Kasumi-1 (cell line): ENCODE data around the gene PCDHGA2.
"Not testable (repeated sequence)": the region's sequence is repeated elsewhere in the genome, so short reads cannot be mapped to it uniquely, and the experiment has no call there.

ENCODE experiments used
- DNase-seq, 2 experiments: peaks; one replicate each; lab custom pipeline; 2025; lab: John Stamatoyannopoulos, UW

Gene PCDHGA2

DNA sequence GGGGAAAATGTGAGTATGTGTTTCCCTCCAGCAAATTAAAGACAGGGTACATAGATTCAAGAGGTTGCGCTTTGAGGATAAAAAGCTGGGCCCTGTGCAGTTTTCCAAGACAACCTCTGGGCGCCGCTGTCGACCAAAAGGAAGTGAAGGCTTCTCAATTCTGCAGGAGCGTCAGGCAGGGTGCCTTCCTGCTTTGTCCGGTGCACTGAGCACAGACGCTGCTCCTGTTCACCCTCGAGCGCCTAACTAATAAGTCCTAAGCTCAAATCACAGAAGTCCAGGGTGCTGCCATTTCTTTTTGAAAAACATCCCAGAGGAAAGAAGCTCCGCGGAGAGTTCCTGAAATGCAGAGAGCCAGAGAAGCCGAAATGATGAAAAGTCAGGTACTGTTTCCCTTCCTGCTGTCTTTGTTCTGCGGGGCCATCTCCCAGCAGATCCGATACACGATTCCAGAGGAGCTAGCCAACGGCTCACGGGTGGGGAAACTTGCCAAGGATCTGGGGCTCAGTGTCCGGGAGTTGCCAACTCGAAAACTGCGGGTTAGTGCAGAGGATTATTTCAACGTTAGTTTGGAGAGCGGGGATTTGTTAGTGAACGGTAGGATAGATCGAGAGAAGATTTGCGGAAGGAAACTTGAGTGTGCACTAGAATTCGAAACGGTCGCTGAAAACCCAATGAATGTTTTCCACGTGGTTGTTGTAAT lies 11.5 kb downstream of the PCDHGA2 start, which contains the start of gene PCDHGB1:
Gene PCDHGB1, plus strand, starts transcription at position 183 of the 703 bp plus-strand sequence. Its CDS starts 162 bp downstream, at position 345.
- DNase-seq: no peak

GRCh38 chr5:141351591-141351990 lies 13.0 kb downstream of the PCDHGA2 start:
- no peak for DNase-seq

- no peak for DNase-seq
Observed at GRCh38 chr5:141354900-141355469, 16.4 kb downstream of the PCDHGA2 start, which contains the start of gene PCDHGA4. TSS of gene PCDHGA4 (plus strand) at chr5:141355021. CDS start at chr5:141355108, 87 bp downstream.

GRCh38 chr5:141355641-141356040 lies 17.1 kb downstream of the PCDHGA2 start:
- DNase-seq: no peak

DNA sequence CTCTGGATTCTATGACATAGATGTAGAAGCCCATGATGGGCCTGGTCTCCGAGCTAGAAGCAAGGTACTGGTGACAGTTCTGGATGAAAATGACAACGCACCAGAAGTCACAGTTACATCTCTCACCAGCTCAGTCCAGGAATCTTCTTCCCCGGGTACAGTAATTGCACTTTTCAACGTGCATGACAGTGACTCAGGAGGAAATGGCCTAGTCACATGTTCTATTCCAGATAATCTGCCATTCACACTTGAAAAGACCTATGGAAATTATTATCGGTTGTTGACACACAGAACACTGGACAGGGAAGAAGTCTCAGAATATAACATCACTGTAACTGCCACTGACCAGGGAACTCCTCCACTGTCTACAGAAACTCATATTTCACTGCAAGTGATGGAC lies 17.6 kb downstream of the PCDHGA2 start:
- no peak for DNase-seq

GRCh38 chr5:141356950-141357349 lies 18.4 kb downstream of the PCDHGA2 start:
- DNase-seq: no peak

- DNase-seq: no peak
Observed at GRCh38 chr5:141359790-141360426, 21.3 kb downstream of the PCDHGA2 start, which contains the start of gene PCDHGB2. TSS of gene PCDHGB2 (plus strand) at chr5:141359994. CDS start at chr5:141360136, 142 bp downstream.

- no peak for DNase-seq
Observed at GRCh38 chr5:141360685-141361084, 22.1 kb downstream of the PCDHGA2 start.

DNA sequence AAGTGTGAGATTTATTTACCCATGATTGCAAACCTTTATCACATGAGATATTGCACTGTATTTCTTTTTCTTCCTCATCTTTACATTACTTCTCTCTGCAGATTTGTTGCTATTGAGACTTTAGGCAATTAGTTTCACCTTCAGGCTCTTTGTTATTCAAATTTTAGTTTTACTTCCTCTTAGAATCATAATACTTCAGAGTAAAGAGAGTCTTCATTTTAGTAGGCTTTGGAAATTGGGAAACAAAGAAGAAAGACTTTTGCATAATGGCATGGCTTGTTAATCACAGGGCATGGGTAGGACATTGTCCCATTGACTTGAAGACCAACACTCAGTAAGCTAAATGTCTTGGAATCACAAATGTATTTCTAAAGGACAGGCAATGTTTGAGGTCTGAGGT lies 24.2 kb downstream of the PCDHGA2 start:
- DNase-seq: no peak

DNA sequence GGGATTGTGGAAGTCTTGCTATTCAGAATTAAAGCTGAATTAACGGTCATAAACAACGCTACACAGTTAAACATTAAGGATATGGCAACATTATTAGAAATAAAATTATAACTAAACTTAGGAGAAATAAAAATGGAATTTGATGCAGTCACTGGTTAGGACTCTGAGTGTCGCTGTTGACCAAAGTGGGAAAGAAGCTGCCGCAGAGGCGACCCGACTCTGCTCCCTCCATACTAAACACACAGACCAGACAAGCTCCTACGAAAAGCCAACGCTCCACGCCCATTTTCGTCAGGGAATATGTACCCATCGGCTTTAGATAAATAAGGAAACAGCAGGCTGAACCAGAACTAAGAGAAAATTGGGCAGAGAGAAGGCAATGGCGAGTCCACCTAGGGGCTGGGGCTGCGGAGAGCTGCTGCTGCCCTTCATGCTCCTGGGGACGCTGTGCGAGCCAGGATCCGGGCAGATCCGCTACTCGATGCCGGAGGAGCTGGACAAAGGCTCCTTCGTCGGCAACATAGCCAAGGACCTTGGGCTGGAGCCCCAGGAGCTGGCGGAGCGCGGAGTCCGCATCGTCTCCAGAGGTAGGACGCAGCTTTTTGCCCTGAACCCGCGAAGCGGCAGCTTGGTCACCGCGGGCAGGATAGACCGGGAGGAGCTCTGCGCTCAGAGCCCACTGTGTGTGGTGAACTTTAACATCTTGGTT lies 25.5 kb downstream of the PCDHGA2 start, which contains the start of gene PCDHGA5:
Gene PCDHGA5, plus strand, starts transcription at position 211 of the 709 bp plus-strand sequence. Its CDS starts 169 bp downstream, at position 380.
- DNase-seq: no peak

DNA sequence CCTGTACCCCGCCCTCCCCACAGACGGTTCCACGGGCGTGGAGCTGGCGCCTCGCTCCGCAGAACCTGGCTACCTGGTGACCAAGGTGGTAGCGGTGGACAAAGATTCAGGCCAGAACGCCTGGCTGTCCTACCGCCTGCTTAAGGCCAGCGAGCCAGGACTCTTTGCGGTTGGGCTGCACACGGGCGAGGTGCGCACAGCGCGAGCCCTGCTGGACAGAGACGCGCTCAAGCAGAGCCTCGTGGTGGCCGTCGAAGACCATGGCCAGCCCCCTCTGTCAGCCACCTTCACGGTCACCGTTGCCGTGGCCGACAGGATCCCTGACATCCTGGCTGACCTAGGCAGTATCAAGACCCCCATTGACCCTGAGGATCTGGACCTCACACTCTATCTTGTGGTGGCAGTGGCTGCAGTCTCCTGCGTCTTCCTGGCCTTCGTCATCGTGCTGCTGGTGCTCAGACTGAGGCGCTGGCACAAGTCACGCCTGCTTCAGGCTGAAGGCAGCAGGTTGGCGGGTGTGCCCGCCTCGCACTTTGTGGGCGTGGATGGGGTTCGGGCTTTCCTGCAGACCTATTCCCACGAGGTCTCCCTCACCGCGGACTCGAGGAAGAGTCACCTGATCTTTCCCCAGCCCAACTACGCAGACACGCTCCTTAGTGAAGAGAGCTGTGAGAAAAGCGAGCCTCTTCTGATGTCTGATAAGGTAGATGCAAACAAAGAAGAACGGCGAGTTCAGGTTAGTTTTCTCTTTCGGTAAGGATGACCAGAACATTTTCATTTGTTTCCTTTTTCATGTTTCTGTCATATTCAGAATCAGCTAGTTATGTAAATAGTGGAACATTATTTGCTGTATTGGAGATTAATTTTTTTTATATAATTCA lies 27.7 kb downstream of the PCDHGA2 start:
- DNase-seq: no peak

- DNase-seq: no peak
Observed at GRCh38 chr5:141369994-141370848, 31.7 kb downstream of the PCDHGA2 start, which contains the start of gene PCDHGB3. TSS of gene PCDHGB3 (plus strand) at chr5:141370242. CDS start at chr5:141370395, 153 bp downstream.

- no peak for DNase-seq
Observed at GRCh38 chr5:141371572-141372475, 33.3 kb downstream of the PCDHGA2 start.

GRCh38 chr5:141373673-141374317 lies 35.2 kb downstream of the PCDHGA2 start, which contains the start of gene PCDHGA6:
TSS of gene PCDHGA6 (plus strand) at chr5:141373891. CDS start at chr5:141374084, 193 bp downstream.
- no peak for DNase-seq

DNA sequence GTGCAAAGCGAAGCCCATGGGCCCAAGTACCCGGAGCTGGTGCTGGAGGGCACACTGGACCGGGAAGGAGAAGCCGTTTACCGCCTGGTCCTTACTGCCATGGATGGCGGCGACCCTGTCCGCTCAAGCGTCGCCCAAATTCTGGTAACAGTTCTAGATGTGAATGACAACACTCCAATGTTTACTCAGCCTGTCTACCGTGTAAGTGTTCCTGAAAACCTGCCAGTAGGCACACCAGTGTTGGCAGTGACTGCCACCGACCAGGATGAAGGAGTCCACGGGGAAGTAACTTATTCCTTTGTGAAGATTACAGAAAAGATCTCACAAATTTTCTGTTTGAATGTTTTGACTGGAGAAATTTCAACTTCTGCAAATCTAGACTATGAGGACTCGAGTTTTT lies 36.1 kb downstream of the PCDHGA2 start:
- no peak for DNase-seq

- not testable (repeated sequence) for DNase-seq
Observed at GRCh38 chr5:141375444-141376155, 37.0 kb downstream of the PCDHGA2 start.

DNA sequence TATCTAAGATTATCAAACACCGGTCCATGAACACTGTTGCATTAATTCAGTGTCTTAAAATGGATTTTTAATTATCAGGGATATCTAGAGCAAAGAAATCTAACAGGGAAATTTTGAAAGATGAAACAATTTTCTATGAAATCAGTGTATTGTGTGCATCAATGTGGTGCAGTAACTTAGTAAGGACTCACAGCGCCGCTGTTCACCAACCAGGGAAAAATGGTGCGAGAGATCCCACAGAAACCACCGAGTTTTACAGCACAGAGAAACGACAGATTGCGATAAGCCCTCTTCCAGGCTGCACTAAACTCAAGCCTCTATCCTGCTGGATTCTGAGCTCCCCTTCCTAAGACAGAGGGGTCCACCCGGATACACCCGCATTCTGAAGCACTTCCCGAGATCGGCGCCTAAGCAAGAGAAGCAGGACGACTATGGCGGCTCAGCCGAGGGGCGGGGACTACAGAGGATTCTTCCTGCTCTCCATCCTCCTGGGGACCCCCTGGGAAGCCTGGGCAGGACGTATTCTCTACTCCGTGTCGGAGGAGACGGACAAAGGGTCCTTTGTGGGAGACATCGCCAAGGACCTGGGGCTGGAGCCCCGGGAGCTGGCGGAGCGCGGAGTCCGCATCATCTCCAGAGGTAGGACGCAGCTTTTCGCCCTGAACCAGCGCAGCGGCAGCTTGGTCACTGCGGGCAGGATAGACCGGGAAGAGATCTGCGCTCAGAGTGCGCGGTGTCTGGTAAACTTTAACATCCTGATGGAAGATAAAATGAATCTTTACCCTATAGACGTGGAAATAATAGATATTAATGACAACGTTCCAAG lies 44.1 kb downstream of the PCDHGA2 start, which contains the start of gene PCDHGA7:
Gene PCDHGA7, plus strand, starts transcription at position 274 of the 826 bp plus-strand sequence. Its CDS starts 158 bp downstream, at position 432.
- no peak for DNase-seq
